ENCODE measurements around the gene NEU2.

NEU2 gene

GRCh38 chr2:233033672-233034071, 1.2 kb downstream of the NEU2 start:
- H4K91ac ChIP-seq (ENCODE audit: low read depth, low read length), result no peak overlapping the region
- no CpG with 5 or more reads among the region's 9 CpGs for WGBS (ENCODE audit: extremely low coverage, insufficient coverage, insufficient read length)
- H3K4me3 ChIP-seq (ENCODE audit: low read depth, low read length), result no peak overlapping the region
- no peak overlapping the region for H2BK12ac ChIP-seq (ENCODE audit: low read length)
- peaks cover 10% of the 10 kb centered on the region for H3K9me3 ChIP-seq (ENCODE audit: insufficient read depth, low read depth, low read length)
- H3K4me1 ChIP-seq (ENCODE audit: control insufficient read depth in 1 of 2, insufficient read depth in 2 of 2, low read length in 2 of 2), result no peaks in the 10 kb centered on the region
- H2AK5ac ChIP-seq (ENCODE audit: low read length), result no peak overlapping the region
- H3K79me2 ChIP-seq (ENCODE audit: control insufficient read depth, insufficient read depth, low read length, poor library complexity), result no peaks in the 10 kb centered on the region
- no peaks in the 10 kb centered on the region for H3K79me1 ChIP-seq (ENCODE audit: low read length)
- H3K27me3 ChIP-seq (ENCODE audit: insufficient read depth, low read length), result no peaks in the 10 kb centered on the region
- no peak overlapping the region for H2BK120ac ChIP-seq (ENCODE audit: insufficient read depth, low read length, poor library complexity)
- no peak overlapping the region for H2BK5ac ChIP-seq (ENCODE audit: low read depth, low read length, poor library complexity)
- H3K27ac ChIP-seq (ENCODE audit: low read depth, low read length), result no peak overlapping the region
- H3K23ac ChIP-seq (ENCODE audit: low read length), result no peak overlapping the region
- DNase-seq, result no peak
- H4K8ac ChIP-seq (ENCODE audit: low read depth, low read length), result no peak overlapping the region
- no peaks in the 10 kb centered on the region for H3K36me3 ChIP-seq (ENCODE audit: control insufficient read depth in 1 of 2, insufficient read depth in 2 of 2, low read length in 2 of 2)
- no peak overlapping the region for H4K12ac ChIP-seq (ENCODE audit: low read depth, low read length)
- H2AFZ ChIP-seq (ENCODE audit: insufficient read depth, low read length, poor library complexity), result no peak overlapping the region
- H3K9ac ChIP-seq (ENCODE audit: low read length), result no peak overlapping the region
- H3K14ac ChIP-seq (ENCODE audit: low read length), result no peak overlapping the region
- no peak overlapping the region for H3K18ac ChIP-seq (ENCODE audit: low read length)
- H3K4ac ChIP-seq (ENCODE audit: low read depth, low read length), result no peak overlapping the region
- no peak overlapping the region for H3K4me2 ChIP-seq (ENCODE audit: low read length)

GRCh38 chr2:233034091-233034882, 1.8 kb downstream of the NEU2 start:
- H3K14ac ChIP-seq (ENCODE audit: low read length), result no peak overlapping the region
- no peak overlapping the region for H3K18ac ChIP-seq (ENCODE audit: low read length)
- H3K9ac ChIP-seq (ENCODE audit: low read length), result no peak overlapping the region
- H3K4ac ChIP-seq (ENCODE audit: low read depth, low read length), result no peak overlapping the region
- H2BK5ac ChIP-seq (ENCODE audit: low read depth, low read length, poor library complexity), result no peak overlapping the region
- H3K79me1 ChIP-seq (ENCODE audit: low read length), result no peaks in the 10 kb centered on the region
- H4K91ac ChIP-seq (ENCODE audit: low read depth, low read length), result no peak overlapping the region
- no peaks in the 10 kb centered on the region for H3K36me3 ChIP-seq (ENCODE audit: control insufficient read depth in 1 of 2, insufficient read depth in 2 of 2, low read length in 2 of 2)
- DNase-seq, result no peak
- no peak overlapping the region for H4K12ac ChIP-seq (ENCODE audit: low read depth, low read length)
- H3K23ac ChIP-seq (ENCODE audit: low read length), result no peak overlapping the region
- no peak overlapping the region for H3K4me3 ChIP-seq (ENCODE audit: low read depth, low read length)
- H2BK120ac ChIP-seq (ENCODE audit: insufficient read depth, low read length, poor library complexity), result no peak overlapping the region
- no peaks in the 10 kb centered on the region for H3K79me2 ChIP-seq (ENCODE audit: control insufficient read depth, insufficient read depth, low read length, poor library complexity)
- H2AFZ ChIP-seq (ENCODE audit: insufficient read depth, low read length, poor library complexity), result no peak overlapping the region
- H3K4me1 ChIP-seq (ENCODE audit: control insufficient read depth in 1 of 2, insufficient read depth in 2 of 2, low read length in 2 of 2), result no peaks in the 10 kb centered on the region
- WGBS (ENCODE audit: extremely low coverage, insufficient coverage, insufficient read length), result no CpG with 5 or more reads among the region's 37 CpGs
- no peak overlapping the region for H3K27ac ChIP-seq (ENCODE audit: low read depth, low read length)
- H4K8ac ChIP-seq (ENCODE audit: low read depth, low read length), result no peak overlapping the region
- no peak overlapping the region for H2AK5ac ChIP-seq (ENCODE audit: low read length)
- H3K27me3 ChIP-seq (ENCODE audit: insufficient read depth, low read length), result no peaks in the 10 kb centered on the region
- H3K9me3 ChIP-seq (ENCODE audit: insufficient read depth, low read depth, low read length), result peaks cover 10% of the 10 kb centered on the region
- H2BK12ac ChIP-seq (ENCODE audit: low read length), result no peak overlapping the region
- no peak overlapping the region for H3K4me2 ChIP-seq (ENCODE audit: low read length)

GRCh38 chr2:233035426-233036161, 3.1 kb downstream of the NEU2 start:
- Histone ChIP-seq H3K4me1 (ENCODE audit: control insufficient read depth in 1 of 2, insufficient read depth in 2 of 2, low read length in 2 of 2) (no peaks in the 10 kb centered on the region), H2BK120ac (ENCODE audit: insufficient read depth, low read length, poor library complexity) (no peak overlapping the region), H3K27ac (ENCODE audit: low read depth, low read length) (no peak overlapping the region), H3K4me2 (ENCODE audit: low read length) (no peak overlapping the region), H2BK5ac (ENCODE audit: low read depth, low read length, poor library complexity) (no peak overlapping the region), H3K4ac (ENCODE audit: low read depth, low read length) (no peak overlapping the region), H4K91ac (ENCODE audit: low read depth, low read length) (no peak overlapping the region), H2AK5ac (ENCODE audit: low read length) (no peak overlapping the region), H3K23ac (ENCODE audit: low read length) (peak overlapping the region; percentile 34), H3K18ac (ENCODE audit: low read length) (no peak overlapping the region), H3K79me2 (ENCODE audit: control insufficient read depth, insufficient read depth, low read length, poor library complexity) (no peaks in the 10 kb centered on the region), H3K9ac (ENCODE audit: low read length) (no peak overlapping the region), H3K79me1 (ENCODE audit: low read length) (no peaks in the 10 kb centered on the region), H4K8ac (ENCODE audit: low read depth, low read length) (no peak overlapping the region), H2BK12ac (ENCODE audit: low read length) (no peak overlapping the region), H2AFZ (ENCODE audit: insufficient read depth, low read length, poor library complexity) (no peak overlapping the region), H3K4me3 (ENCODE audit: low read depth, low read length) (peak overlapping the region; percentile 48), H4K12ac (ENCODE audit: low read depth, low read length) (no peak overlapping the region), H3K36me3 (ENCODE audit: control insufficient read depth in 1 of 2, insufficient read depth in 2 of 2, low read length in 2 of 2) (no peaks in the 10 kb centered on the region), H3K27me3 (ENCODE audit: insufficient read depth, low read length) (no peaks in the 10 kb centered on the region), H3K14ac (ENCODE audit: low read length) (no peak overlapping the region), H3K9me3 (ENCODE audit: insufficient read depth, low read depth, low read length) (peaks cover 12% of the 10 kb centered on the region)
- DNase-seq, result no peak
- no CpG with 5 or more reads among the region's 23 CpGs for WGBS (ENCODE audit: extremely low coverage, insufficient coverage, insufficient read length)

- no peak overlapping the region for H4K12ac ChIP-seq (ENCODE audit: low read depth, low read length)
- no peak overlapping the region for H2AFZ ChIP-seq (ENCODE audit: insufficient read depth, low read length, poor library complexity)
- H3K4me2 ChIP-seq (ENCODE audit: low read length), result no peak overlapping the region
- no peaks in the 10 kb centered on the region for H3K36me3 ChIP-seq (ENCODE audit: control insufficient read depth in 1 of 2, insufficient read depth in 2 of 2, low read length in 2 of 2)
- H4K8ac ChIP-seq (ENCODE audit: low read depth, low read length), result no peak overlapping the region
- no peak overlapping the region for H3K27ac ChIP-seq (ENCODE audit: low read depth, low read length)
- H3K18ac ChIP-seq (ENCODE audit: low read length), result no peak overlapping the region
- H3K4ac ChIP-seq (ENCODE audit: low read depth, low read length), result no peak overlapping the region
- H2BK120ac ChIP-seq (ENCODE audit: insufficient read depth, low read length, poor library complexity), result no peak overlapping the region
- no peak overlapping the region for H2BK12ac ChIP-seq (ENCODE audit: low read length)
- H3K9ac ChIP-seq (ENCODE audit: low read length), result no peak overlapping the region
- no peak for DNase-seq
- H3K4me1 ChIP-seq (ENCODE audit: control insufficient read depth in 1 of 2, insufficient read depth in 2 of 2, low read length in 2 of 2), result no peaks in the 10 kb centered on the region
- H3K9me3 ChIP-seq (ENCODE audit: insufficient read depth, low read depth, low read length), result peaks cover 12% of the 10 kb centered on the region
- H3K79me1 ChIP-seq (ENCODE audit: low read length), result no peaks in the 10 kb centered on the region
- WGBS (ENCODE audit: extremely low coverage, insufficient coverage, insufficient read length), result no CpG with 5 or more reads among the region's 12 CpGs
- H3K4me3 ChIP-seq (ENCODE audit: low read depth, low read length), result peak overlapping the region; percentile 48
- H3K27me3 ChIP-seq (ENCODE audit: insufficient read depth, low read length), result no peaks in the 10 kb centered on the region
- H3K79me2 ChIP-seq (ENCODE audit: control insufficient read depth, insufficient read depth, low read length, poor library complexity), result no peaks in the 10 kb centered on the region
- peak overlapping the region; percentile 18 for H3K23ac ChIP-seq (ENCODE audit: low read length)
- H4K91ac ChIP-seq (ENCODE audit: low read depth, low read length), result no peak overlapping the region
- no peak overlapping the region for H2AK5ac ChIP-seq (ENCODE audit: low read length)
- H3K14ac ChIP-seq (ENCODE audit: low read length), result no peak overlapping the region
- no peak overlapping the region for H2BK5ac ChIP-seq (ENCODE audit: low read depth, low read length, poor library complexity)
Observed at GRCh38 chr2:233036162-233036838, 3.8 kb downstream of the NEU2 start.

Data from trophoblast cell (in vitro differentiated cells and primary cell).